HCT116 (cell line): ENCODE data around the gene NTNG1. TPM values are rescaled to one million over a fixed set of nuclear protein-coding genes. Genes with fewer than 3 reads are reported as not detected.

Experiments
- ATAC-seq: fragments of 200-7000 bp; cut with Tn5 transposase; 2 replicates; pipeline ENCODE4 v1.9.1; 2020; ENCODE audit warnings: mild to moderate bottlenecking, moderate library complexity
- BruUV-seq: library from RNA; stranded (reverse); fragments of 400-500 nt; replicated peaks from 2 replicates; lab custom pipeline; 2021; lab: Mats Ljungman, UMichigan
- CTCF ChIA-PET: fragments of 300-600 bp; sonication (Branson Sonifier 250); formaldehyde crosslinking; loops from one replicate; lab custom pipeline; 2021; ENCODE audit warnings: antibody characterized with exemption; lab: Charles Lee
- POLR2A ChIA-PET: fragments of 300-600, 350-600 bp; sonication (Branson Sonifier 250); formaldehyde crosslinking; loops from one replicate; lab custom pipeline; 2021; ENCODE audit warnings: antibody characterized with exemption; lab: Charles Lee
- RAD21 ChIA-PET, 2 experiments: fragments of 300-600 bp; sonication (Branson Sonifier 250); formaldehyde crosslinking; loops; one replicate each; lab custom pipeline; 2023; ENCODE audit warnings: low total read pairs in 2 of 2; ENCODE audit not compliant: uncharacterized antibody in 2 of 2, unreplicated experiment in 2 of 2, low non-redundant PET in 1 of 2; lab: Charles Lee
- DNase-seq: peaks from one replicate; pipeline ENCODE4 v3.0.0-alpha.2; 2010; ENCODE audit warnings: low read depth, low spot score
- H2AFZ ChIP-seq: fragments of 200-600 bp; shearing (Covaris generic), sonication (generic); 2 replicates; pipeline ENCODE4 v1.6.1; 2017; ENCODE audit warnings: low read depth, mixed run types, mixed read lengths, antibody characterized with exemption, low read length; ENCODE audit not compliant: poor library complexity, severe bottlenecking
- H3K27ac ChIP-seq: 2 replicates; pipeline ENCODE4 v1.5.1; 2012; ENCODE audit warnings: low read depth, low read length
- H3K27me3 ChIP-seq: fragments of 200-600 bp; sonication (generic); 2 replicates; pipeline ENCODE4 v1.6.1; 2016; ENCODE audit warnings: mixed run types, low read length, mixed read lengths; ENCODE audit not compliant: insufficient read depth
- H3K36me3 ChIP-seq, 2 experiments: fragments of 200-500 bp in 1 of 2; fragments of 200-600 bp in 1 of 2; sonication (Bioruptor generic) in 1 of 2; sonication (generic) in 1 of 2; 2 replicates each; pipeline versions ENCODE4 v1.5.1 to v1.6.1; 2014 to 2016; ENCODE audit warnings: low read length in 2 of 2, inconsistent platforms in 1 of 2, mixed read lengths in 1 of 2, mixed run types in 1 of 2; ENCODE audit not compliant: insufficient read depth in 2 of 2, control insufficient read depth in 1 of 2
- H3K4me1 ChIP-seq, 2 experiments: fragments of 200-600 bp in 1 of 2; sonication (generic) in 1 of 2; 2 replicates each; pipeline versions ENCODE4 v1.5.1 to v1.6.1; 2012 to 2017; ENCODE audit warnings: low read length in 2 of 2, inconsistent platforms in 1 of 2, mild to moderate bottlenecking in 1 of 2, mixed read lengths in 1 of 2, mixed run types in 1 of 2, moderate library complexity in 1 of 2; ENCODE audit not compliant: insufficient read depth in 2 of 2, control insufficient read depth in 1 of 2
- H3K4me2 ChIP-seq: fragments of 200-600 bp; sonication (generic); 2 replicates; pipeline ENCODE4 v1.6.1; 2017; ENCODE audit warnings: mixed run types, low read length, mixed read lengths
- H3K4me3 ChIP-seq, 2 experiments: fragments of 200-600 bp in 1 of 2; sonication (generic) in 1 of 2; replicated peaks in 1 of 2; 2 replicates each; pipeline ENCODE4 v1.5.1; 2011 to 2016; ENCODE audit warnings: low read length in 2 of 2, control low read depth in 1 of 2, low read depth in 1 of 2, mild to moderate bottlenecking in 1 of 2, mixed read lengths in 1 of 2, mixed run types in 1 of 2
- H3K79me2 ChIP-seq: fragments of 200-600 bp; sonication (generic); 2 replicates; pipeline ENCODE4 v1.6.1; 2017; ENCODE audit warnings: mild to moderate bottlenecking, mixed run types, low read length, moderate library complexity, mixed read lengths; ENCODE audit not compliant: insufficient read depth
- H3K9ac ChIP-seq: fragments of 200-600 bp; sonication (generic); 2 replicates; pipeline ENCODE4 v1.6.1; 2016; ENCODE audit warnings: low read length, mixed read lengths
- H3K9me2 ChIP-seq: fragments of 200-600 bp; sonication (generic), shearing (Covaris generic); 2 replicates; pipeline ENCODE4 v1.6.1; 2017; ENCODE audit warnings: mixed run types, mild to moderate bottlenecking, moderate library complexity; ENCODE audit not compliant: insufficient read depth
- H3K9me3 ChIP-seq, 2 experiments: fragments of 200-500 bp in 1 of 2; fragments of 200-600 bp in 1 of 2; sonication (Bioruptor generic) in 1 of 2; sonication (generic) in 1 of 2; 2 replicates each; pipeline ENCODE4 v1.6.1; 2014 to 2017; ENCODE audit warnings: low read length in 2 of 2, mixed read lengths in 2 of 2, inconsistent platforms in 1 of 2, low read depth in 1 of 2, mild to moderate bottlenecking in 1 of 2, mixed run types in 1 of 2, moderate library complexity in 1 of 2; ENCODE audit not compliant: control insufficient read depth in 1 of 2, insufficient read depth in 1 of 2
- H4K20me1 ChIP-seq: fragments of 200-600 bp; sonication (generic), shearing (Covaris generic); 2 replicates; pipeline ENCODE4 v1.6.1; 2017; ENCODE audit warnings: mixed run types, mild to moderate bottlenecking, moderate library complexity; ENCODE audit not compliant: insufficient read depth
- CBX3 ChIP-seq: IDR thresholded peaks from 2 replicates; pipeline ENCODE4 v1.6.1; 2012; ENCODE audit warnings: low read depth
- EZH2 ChIP-seq: fragments of 200-600 bp; sonication (generic); IDR thresholded peaks from 2 replicates; pipeline ENCODE4 v1.6.1; 2017; ENCODE audit warnings: antibody characterized with exemption, mixed run types
- EZH2phosphoT487 ChIP-seq: fragments of 200-600 bp; IDR thresholded peaks from 2 replicates; pipeline ENCODE4 v1.6.1; 2018; ENCODE audit warnings: antibody characterized with exemption, borderline replicate concordance
- FOSL1 ChIP-seq: IDR thresholded peaks from 2 replicates; pipeline ENCODE4 v1.6.1; 2012; ENCODE audit warnings: low read depth
- JUND ChIP-seq: IDR thresholded peaks from 2 replicates; pipeline ENCODE4 v1.6.1; 2012
- POLR2A ChIP-seq: IDR thresholded peaks from 2 replicates; pipeline ENCODE4 v1.7.0; 2011; ENCODE audit warnings: borderline replicate concordance; ENCODE audit not compliant: insufficient read depth, insufficient read length; ENCODE audit errors: extremely low read depth
- RAD21 ChIP-seq: IDR thresholded peaks from 2 replicates; pipeline ENCODE4 v1.6.1; 2012; ENCODE audit warnings: low read depth, mild to moderate bottlenecking
- TCF7L2 ChIP-seq: IDR thresholded peaks from 2 replicates; pipeline ENCODE4 v1.7.0; 2011; ENCODE audit warnings: borderline replicate concordance, inconsistent platforms; ENCODE audit not compliant: insufficient read depth, insufficient read length; ENCODE audit errors: extremely low read depth
- YY1 ChIP-seq: IDR thresholded peaks from 2 replicates; pipeline ENCODE4 v1.6.1; 2011; ENCODE audit warnings: low read length, low read depth, moderate library complexity, mild to moderate bottlenecking; ENCODE audit not compliant: insufficient replicate concordance; ENCODE audit errors: extremely low read depth
- ZBTB33 ChIP-seq: IDR thresholded peaks from 2 replicates; pipeline ENCODE4 v1.6.1; 2011; ENCODE audit warnings: mild to moderate bottlenecking, low read length, moderate library complexity; ENCODE audit not compliant: insufficient replicate concordance; ENCODE audit errors: extremely low read depth
- ZFX ChIP-seq: fragments of 450-650 bp; IDR thresholded peaks from 2 replicates; pipeline ENCODE4 v1.6.1; 2017
- intact Hi-C: fragments of 100-400 bp; cut with micrococcal nuclease; formaldehyde crosslinking; loops from 2 replicates; pipeline ENCODE4 v1.10.0; 2022
- total RNA-seq: library from RNA; stranded (reverse); gene quantifications from one replicate; pipeline ENCODE4 v1.2.1, GENCODE V29; 2021; ENCODE audit not compliant: unreplicated experiment
- TF ChIP-seq, protein P1 (sequence below), 3 experiments: fragments of 200-600 bp in 1 of 3; sonication (generic) in 1 of 3; IDR thresholded peaks in 2 of 3; conservative IDR thresholded peaks in 1 of 3; 2 replicates each; pipeline ENCODE4 v1.5.1; 2012 to 2017; ENCODE audit warnings: low read depth in 2 of 3, low read length in 2 of 3, antibody characterized with exemption in 1 of 3, borderline replicate concordance in 1 of 3, control low read depth in 1 of 3, mild to moderate bottlenecking in 1 of 3, mixed read lengths in 1 of 3, mixed run types in 1 of 3, moderate library complexity in 1 of 3; ENCODE audit not compliant: insufficient read depth in 1 of 3

Gene NTNG1
- total RNA-seq, 1 experiment from 2014 or later: not detected

DNA sequence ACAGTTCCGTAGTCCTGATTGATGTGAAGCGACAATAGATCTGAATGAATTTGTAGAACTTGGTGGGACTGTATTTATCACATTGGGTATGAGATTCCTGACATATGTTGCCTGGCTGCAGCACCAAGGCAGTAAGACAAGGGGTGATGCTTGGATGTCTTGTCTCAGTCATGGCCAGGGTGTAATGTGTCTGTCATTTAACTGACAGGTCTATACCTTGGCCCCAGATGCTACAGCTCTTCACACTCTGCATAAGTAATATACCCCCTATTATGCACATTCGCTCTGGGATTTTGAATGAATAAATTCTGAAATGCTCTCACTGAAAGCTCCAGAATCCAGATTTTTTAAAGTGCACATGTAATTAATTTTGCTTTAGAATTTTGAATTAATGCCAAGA is 47.3 kb downstream of the NTNG1 start:
- BruUV-seq: no TSS peak
- Histone ChIP-seq H3K79me2 (no peaks in the 10 kb centered on the region), H3K27me3 (no peaks in the 10 kb centered on the region), H2AFZ (no peak overlapping the region), H3K9me2 (no peaks in the 10 kb centered on the region), H4K20me1 (no peaks in the 10 kb centered on the region), H3K9me3 (0 out of 4 replicates have a peak, but pooled peaks cover 0 to 6% of the 10 kb centered on the region in 2 experiments), H3K9ac (no peak overlapping the region), H3K36me3 (no peaks in the 10 kb centered on the region), H3K4me3 (no peak overlapping the region), H3K4me1 (no peaks in the 10 kb centered on the region), H3K4me2 (no peak overlapping the region), H3K27ac (no peak overlapping the region)
- ATAC-seq: no peak
- no peak for TF ChIP-seq POLR2A
- TF ChIP-seq ZBTB33: no peak
- TF ChIP-seq, protein P1, sequence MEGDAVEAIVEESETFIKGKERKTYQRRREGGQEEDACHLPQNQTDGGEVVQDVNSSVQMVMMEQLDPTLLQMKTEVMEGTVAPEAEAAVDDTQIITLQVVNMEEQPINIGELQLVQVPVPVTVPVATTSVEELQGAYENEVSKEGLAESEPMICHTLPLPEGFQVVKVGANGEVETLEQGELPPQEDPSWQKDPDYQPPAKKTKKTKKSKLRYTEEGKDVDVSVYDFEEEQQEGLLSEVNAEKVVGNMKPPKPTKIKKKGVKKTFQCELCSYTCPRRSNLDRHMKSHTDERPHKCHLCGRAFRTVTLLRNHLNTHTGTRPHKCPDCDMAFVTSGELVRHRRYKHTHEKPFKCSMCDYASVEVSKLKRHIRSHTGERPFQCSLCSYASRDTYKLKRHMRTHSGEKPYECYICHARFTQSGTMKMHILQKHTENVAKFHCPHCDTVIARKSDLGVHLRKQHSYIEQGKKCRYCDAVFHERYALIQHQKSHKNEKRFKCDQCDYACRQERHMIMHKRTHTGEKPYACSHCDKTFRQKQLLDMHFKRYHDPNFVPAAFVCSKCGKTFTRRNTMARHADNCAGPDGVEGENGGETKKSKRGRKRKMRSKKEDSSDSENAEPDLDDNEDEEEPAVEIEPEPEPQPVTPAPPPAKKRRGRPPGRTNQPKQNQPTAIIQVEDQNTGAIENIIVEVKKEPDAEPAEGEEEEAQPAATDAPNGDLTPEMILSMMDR (IDR thresholded peaks at IDR 0.05 in 2 of 3, conservative IDR thresholded peaks at IDR 0.05 in 1 of 3; ENCODE audit: borderline replicate concordance in 1 of 3, insufficient read depth in 1 of 3, low read depth in 2 of 3, low read length in 2 of 3): no peak
- no peak for TF ChIP-seq ZFX
- no peak for TF ChIP-seq YY1
- TF ChIP-seq FOSL1: no peak
- TF ChIP-seq CBX3: no peak
- no peak for TF ChIP-seq RAD21
- TF ChIP-seq JUND: no peak
- no peak for TF ChIP-seq TCF7L2
- TF ChIP-seq EZH2phosphoT487: no peak
- no peak for TF ChIP-seq EZH2
- no peak for DNase-seq
- RAD21 ChIA-PET: no interaction called here
- intact Hi-C loops: no loop called here
- POLR2A ChIA-PET: no interaction called here
- CTCF ChIA-PET: no interaction called here
